HepG2 (cell line): Measurements from ENCODE around the gene TCAP.

Source experiments
- FLYWCH1 ChIP-seq: sonication (generic); formaldehyde crosslinking; IDR thresholded peaks from 2 replicates; pipeline ENCODE4 v1.8.1; 2023; ENCODE audit warnings: mild to moderate bottlenecking, missing genetic modification reagents
- HNRNPUL1 ChIP-seq: fragments of 200-400 bp; formaldehyde crosslinking; IDR thresholded peaks from 2 replicates; pipeline ENCODE4 v1.6.1; 2017; ENCODE audit warnings: low read depth, mild to moderate bottlenecking, low read length, moderate library complexity
- MTF2 ChIP-seq: sonication (generic); formaldehyde crosslinking; IDR thresholded peaks from 2 replicates; pipeline ENCODE4 v1.5.0; 2020; ENCODE audit warnings: missing genetic modification reagents, borderline replicate concordance
- MYNN ChIP-seq: sonication (generic); formaldehyde crosslinking; IDR thresholded peaks from 2 replicates; pipeline ENCODE4 v1.4.0; 2020; ENCODE audit warnings: mild to moderate bottlenecking, low read depth, missing genetic modification reagents
- ZBTB7B ChIP-seq: sonication (generic); formaldehyde crosslinking; IDR thresholded peaks from 2 replicates; pipeline ENCODE4 v1.4.0; 2020; ENCODE audit warnings: missing genetic modification reagents
- ZNF780A ChIP-seq: sonication (generic); formaldehyde crosslinking; IDR thresholded peaks from 2 replicates; pipeline ENCODE4 v1.8.0; 2022; ENCODE audit warnings: mild to moderate bottlenecking, missing genetic modification reagents, moderate library complexity
- TF ChIP-seq, protein P1 (sequence below): sonication (generic); formaldehyde crosslinking; IDR thresholded peaks from 2 replicates; pipeline ENCODE4 v1.5.1; 2020; ENCODE audit warnings: mild to moderate bottlenecking, missing genetic modification reagents, moderate library complexity
- TF ChIP-seq, protein P2 (sequence below): sonication (generic); formaldehyde crosslinking; IDR thresholded peaks from 2 replicates; pipeline ENCODE4 v1.4.0; 2020; ENCODE audit warnings: low read depth, mild to moderate bottlenecking, missing genetic modification reagents
- TF ChIP-seq, protein P3 (sequence below): sonication (generic); formaldehyde crosslinking; IDR thresholded peaks from 2 replicates; pipeline ENCODE4 v1.5.0; 2020; ENCODE audit warnings: mild to moderate bottlenecking, missing genetic modification reagents, moderate library complexity
- TF ChIP-seq, protein P4 (sequence below): sonication (generic); formaldehyde crosslinking; IDR thresholded peaks from 2 replicates; pipeline ENCODE4 v1.4.0; 2020; ENCODE audit warnings: missing genetic modification reagents, mild to moderate bottlenecking, borderline replicate concordance

DNA sequence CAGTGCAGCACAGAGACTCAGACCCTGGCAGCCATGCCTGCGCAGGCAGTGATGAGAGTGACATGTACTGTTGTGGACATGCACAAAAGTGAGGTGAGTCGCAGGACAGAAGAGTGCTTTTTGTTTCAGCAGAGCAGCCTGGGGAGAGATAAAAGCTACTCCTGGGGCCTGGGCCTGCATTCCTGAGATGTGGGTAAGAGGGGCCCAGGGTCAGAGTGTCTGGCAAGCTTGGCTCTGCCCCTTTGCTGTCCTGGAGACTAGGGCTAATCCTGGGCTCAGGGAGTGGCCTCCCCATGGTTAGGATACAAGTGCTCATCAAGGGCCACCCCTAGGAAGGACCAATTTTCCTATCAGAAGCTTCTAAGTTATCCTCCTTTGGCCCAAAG is 29.9 kb downstream of the TCAP start:
- no peak for TF ChIP-seq FLYWCH1 (CRISPR knock-in tag)
- 0 out of 2 replicates have a peak, but pooled peaks have one; percentile 21 for TF ChIP-seq MYNN (CRISPR knock-in tag)
- no peak for TF ChIP-seq HNRNPUL1
- TF ChIP-seq, protein P1, sequence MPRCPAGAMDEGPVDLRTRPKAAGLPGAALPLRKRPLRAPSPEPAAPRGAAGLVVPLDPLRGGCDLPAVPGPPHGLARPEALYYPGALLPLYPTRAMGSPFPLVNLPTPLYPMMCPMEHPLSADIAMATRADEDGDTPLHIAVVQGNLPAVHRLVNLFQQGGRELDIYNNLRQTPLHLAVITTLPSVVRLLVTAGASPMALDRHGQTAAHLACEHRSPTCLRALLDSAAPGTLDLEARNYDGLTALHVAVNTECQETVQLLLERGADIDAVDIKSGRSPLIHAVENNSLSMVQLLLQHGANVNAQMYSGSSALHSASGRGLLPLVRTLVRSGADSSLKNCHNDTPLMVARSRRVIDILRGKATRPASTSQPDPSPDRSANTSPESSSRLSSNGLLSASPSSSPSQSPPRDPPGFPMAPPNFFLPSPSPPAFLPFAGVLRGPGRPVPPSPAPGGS (CRISPR knock-in tag): no peak
- TF ChIP-seq ZBTB7B: no peak
- TF ChIP-seq, protein P2, sequence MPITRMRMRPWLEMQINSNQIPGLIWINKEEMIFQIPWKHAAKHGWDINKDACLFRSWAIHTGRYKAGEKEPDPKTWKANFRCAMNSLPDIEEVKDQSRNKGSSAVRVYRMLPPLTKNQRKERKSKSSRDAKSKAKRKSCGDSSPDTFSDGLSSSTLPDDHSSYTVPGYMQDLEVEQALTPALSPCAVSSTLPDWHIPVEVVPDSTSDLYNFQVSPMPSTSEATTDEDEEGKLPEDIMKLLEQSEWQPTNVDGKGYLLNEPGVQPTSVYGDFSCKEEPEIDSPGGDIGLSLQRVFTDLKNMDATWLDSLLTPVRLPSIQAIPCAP: no peak
- TF ChIP-seq, protein P3, sequence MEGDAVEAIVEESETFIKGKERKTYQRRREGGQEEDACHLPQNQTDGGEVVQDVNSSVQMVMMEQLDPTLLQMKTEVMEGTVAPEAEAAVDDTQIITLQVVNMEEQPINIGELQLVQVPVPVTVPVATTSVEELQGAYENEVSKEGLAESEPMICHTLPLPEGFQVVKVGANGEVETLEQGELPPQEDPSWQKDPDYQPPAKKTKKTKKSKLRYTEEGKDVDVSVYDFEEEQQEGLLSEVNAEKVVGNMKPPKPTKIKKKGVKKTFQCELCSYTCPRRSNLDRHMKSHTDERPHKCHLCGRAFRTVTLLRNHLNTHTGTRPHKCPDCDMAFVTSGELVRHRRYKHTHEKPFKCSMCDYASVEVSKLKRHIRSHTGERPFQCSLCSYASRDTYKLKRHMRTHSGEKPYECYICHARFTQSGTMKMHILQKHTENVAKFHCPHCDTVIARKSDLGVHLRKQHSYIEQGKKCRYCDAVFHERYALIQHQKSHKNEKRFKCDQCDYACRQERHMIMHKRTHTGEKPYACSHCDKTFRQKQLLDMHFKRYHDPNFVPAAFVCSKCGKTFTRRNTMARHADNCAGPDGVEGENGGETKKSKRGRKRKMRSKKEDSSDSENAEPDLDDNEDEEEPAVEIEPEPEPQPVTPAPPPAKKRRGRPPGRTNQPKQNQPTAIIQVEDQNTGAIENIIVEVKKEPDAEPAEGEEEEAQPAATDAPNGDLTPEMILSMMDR (CRISPR knock-in tag): no peak
- TF ChIP-seq ZNF780A (CRISPR knock-in tag): no peak
- no peak for TF ChIP-seq MTF2 (CRISPR knock-in tag)
- TF ChIP-seq, protein P4, sequence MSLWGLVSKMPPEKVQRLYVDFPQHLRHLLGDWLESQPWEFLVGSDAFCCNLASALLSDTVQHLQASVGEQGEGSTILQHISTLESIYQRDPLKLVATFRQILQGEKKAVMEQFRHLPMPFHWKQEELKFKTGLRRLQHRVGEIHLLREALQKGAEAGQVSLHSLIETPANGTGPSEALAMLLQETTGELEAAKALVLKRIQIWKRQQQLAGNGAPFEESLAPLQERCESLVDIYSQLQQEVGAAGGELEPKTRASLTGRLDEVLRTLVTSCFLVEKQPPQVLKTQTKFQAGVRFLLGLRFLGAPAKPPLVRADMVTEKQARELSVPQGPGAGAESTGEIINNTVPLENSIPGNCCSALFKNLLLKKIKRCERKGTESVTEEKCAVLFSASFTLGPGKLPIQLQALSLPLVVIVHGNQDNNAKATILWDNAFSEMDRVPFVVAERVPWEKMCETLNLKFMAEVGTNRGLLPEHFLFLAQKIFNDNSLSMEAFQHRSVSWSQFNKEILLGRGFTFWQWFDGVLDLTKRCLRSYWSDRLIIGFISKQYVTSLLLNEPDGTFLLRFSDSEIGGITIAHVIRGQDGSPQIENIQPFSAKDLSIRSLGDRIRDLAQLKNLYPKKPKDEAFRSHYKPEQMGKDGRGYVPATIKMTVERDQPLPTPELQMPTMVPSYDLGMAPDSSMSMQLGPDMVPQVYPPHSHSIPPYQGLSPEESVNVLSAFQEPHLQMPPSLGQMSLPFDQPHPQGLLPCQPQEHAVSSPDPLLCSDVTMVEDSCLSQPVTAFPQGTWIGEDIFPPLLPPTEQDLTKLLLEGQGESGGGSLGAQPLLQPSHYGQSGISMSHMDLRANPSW (CRISPR knock-in tag): no peak
